Thoracic aorta (tissue), 2 donors: ENCODE data around the gene FXYD7. TPM values are rescaled to one million over a fixed set of nuclear protein-coding genes. Genes with fewer than 3 reads are reported as not detected.
A peak's percentile ranks its signal among the peaks of the same experiment; 100 is the strongest.

Experiments
- ATAC-seq: fragments of 150-250 bp; one replicate; pipeline ENCODE4 v1.8.0; 2017; ENCODE audit warnings: low read depth; ENCODE audit not compliant: insufficient number of reproducible peaks, low FRiP score
- DNase-seq: peaks from one replicate; pipeline ENCODE4 v3.0.0-alpha.2; 2020; ENCODE audit warnings: low spot score
- H3K27ac ChIP-seq, 2 donors: fragments of 200-600 bp; sonication (generic); 1 replicate in 1 of 2; 2 replicates in 1 of 2; pipeline ENCODE4 v1.5.1; 2016; ENCODE audit warnings: mild to moderate bottlenecking in 2 of 2, moderate library complexity in 2 of 2
- H3K27me3 ChIP-seq: fragments of 200-600 bp; sonication (generic); replicated peaks from 2 replicates; pipeline ENCODE4 v1.6.0; 2016; ENCODE audit warnings: mild to moderate bottlenecking; ENCODE audit not compliant: insufficient read depth
- H3K36me3 ChIP-seq: fragments of 200-600 bp; sonication (generic); one replicate; pipeline ENCODE4 v1.5.1; 2016
- H3K4me1 ChIP-seq, 2 donors: fragments of 200-600 bp; sonication (generic); 1 replicate in 1 of 2; 2 replicates in 1 of 2; pipeline versions ENCODE4 v1.5.1 to v1.6.0; 2016; ENCODE audit warnings: low read depth in 2 of 2, mild to moderate bottlenecking in 1 of 2; ENCODE audit not compliant: control insufficient read depth in 1 of 2
- H3K4me3 ChIP-seq: fragments of 200-600 bp; sonication (generic); 2 replicates; pipeline ENCODE4 v1.5.1; 2016; ENCODE audit warnings: mild to moderate bottlenecking
- H3K9me3 ChIP-seq: fragments of 200-600 bp; sonication (generic); 2 replicates; pipeline ENCODE4 v1.5.1; 2016
- CTCF ChIP-seq: fragments of 200-600 bp; sonication (generic); IDR thresholded peaks from one replicate; pipeline ENCODE4 v1.5.1; 2019; ENCODE audit warnings: antibody characterized with exemption
- total RNA-seq, 2 donors: library from RNA; depleted of rRNA; stranded (reverse); fragments of >200 nt; gene quantifications; one replicate each; pipeline versions ENCODE4 v1.1.0 to v1.2.3, GENCODE V29; 2016

Gene FXYD7
- total RNA-seq, 2 donors from 2014 or later = not detected

GRCh38 chr19:35155981-35156672 lies 13.1 kb downstream of the FXYD7 start:
- no peaks in the 10 kb centered on the region for H3K27me3 ChIP-seq
- ATAC-seq = no peak
- peaks cover 4% of the 10 kb centered on the region for H3K36me3 ChIP-seq
- no peaks in the 10 kb centered on the region for H3K9me3 ChIP-seq
- H3K4me1 ChIP-seq = peaks cover 0 to 27% of the 10 kb centered on the region in 2 donors
- H3K4me3 ChIP-seq = peak overlapping the region; percentile 85
- peak overlapping the region in 1 of 2 donors; percentile 65 for H3K27ac ChIP-seq
- no peak for DNase-seq
- no peak for TF ChIP-seq CTCF

- Histone ChIP-seq H3K27me3 (no peaks in the 10 kb centered on the region), H3K4me3 (no peak overlapping the region), H3K9me3 (no peaks in the 10 kb centered on the region), H3K4me1 (peaks cover 0 to 27% of the 10 kb centered on the region in 2 donors), H3K36me3 (peaks cover 4% of the 10 kb centered on the region), H3K27ac (no peak overlapping the region)
- DNase-seq (no peak), ATAC-seq (no peak)
- TF ChIP-seq CTCF = no peak
These were observed 13.6 kb downstream of the FXYD7 start for GRCh38 chr19:35156673-35157014.

- no peak overlapping the region for H3K27ac ChIP-seq
- no peak for DNase-seq
- H3K9me3 ChIP-seq = no peaks in the 10 kb centered on the region
- peaks cover 4% of the 10 kb centered on the region for H3K36me3 ChIP-seq
- TF ChIP-seq CTCF = no peak
- no peak overlapping the region for H3K4me3 ChIP-seq
- peaks cover 0 to 27% of the 10 kb centered on the region in 2 donors for H3K4me1 ChIP-seq
- no peaks in the 10 kb centered on the region for H3K27me3 ChIP-seq
- no peak for ATAC-seq
These were observed 14.4 kb downstream of the FXYD7 start for GRCh38 chr19:35157431-35157830.

GRCh38 chr19:35159606-35160005 lies 16.6 kb downstream of the FXYD7 start:
- Histone ChIP-seq H3K4me1 (peaks cover 0 to 10% of the 10 kb centered on the region in 2 donors), H3K4me3 (no peak overlapping the region), H3K36me3 (peaks cover 11% of the 10 kb centered on the region), H3K27ac (no peak overlapping the region), H3K27me3 (no peaks in the 10 kb centered on the region), H3K9me3 (peaks cover 5% of the 10 kb centered on the region)
- ATAC-seq (no peak), DNase-seq (no peak)
- TF ChIP-seq CTCF = no peak

- Histone ChIP-seq H3K27me3 (no peaks in the 10 kb centered on the region), H3K36me3 (peaks cover 11% of the 10 kb centered on the region), H3K4me3 (no peak overlapping the region), H3K27ac (no peak overlapping the region), H3K4me1 (no peaks in the 10 kb centered on the region), H3K9me3 (peaks cover 7% of the 10 kb centered on the region)
- no peak for TF ChIP-seq CTCF
- no peak for ATAC-seq
- DNase-seq = no peak
These were observed 17.8 kb downstream of the FXYD7 start for GRCh38 chr19:35160629-35161433.
